Stimulated activated effector memory CD8-positive, alpha-beta T cell treated with anti-CD3 and anti-CD28 coated beads, Interleukin-12 subunit alpha, Interleukin-12 subunit beta, amount 100 ng/mL, for 72 hours (primary cell): Measurements from ENCODE around the gene GNAQ.
"Not testable (repeated sequence)": the region's sequence is repeated elsewhere in the genome, so short reads cannot be mapped to it uniquely, and the experiment has no call there.

Source experiments
- ATAC-seq: fragments of 150-1000 bp; cut with Tn5 transposase; 2 replicates; pipeline ENCODE4 v1.10.0; 2021
- DNase-seq, 2 donors: peaks; one replicate each; pipeline ENCODE4 v3.0.0; 2021 to 2022; ENCODE audit warnings: low spot score in 2 of 2
- H3K27ac Mint-ChIP-seq: one replicate; pipeline ENCODE4 v1.8.0; 2022; ENCODE audit warnings: mild to moderate bottlenecking, mixed read lengths
- H3K36me3 Mint-ChIP-seq: one replicate; pipeline ENCODE4 v1.8.0; 2022; ENCODE audit warnings: mild to moderate bottlenecking, mixed read lengths
- H3K4me1 Mint-ChIP-seq: one replicate; pipeline ENCODE4 v1.8.0; 2022; ENCODE audit warnings: mixed read lengths
- H3K4me3 Mint-ChIP-seq: one replicate; pipeline ENCODE4 v1.8.0; 2022; ENCODE audit warnings: mild to moderate bottlenecking, mixed read lengths
- H3K9me3 Mint-ChIP-seq: one replicate; pipeline ENCODE4 v1.8.0; 2022; ENCODE audit warnings: mixed read lengths

GNAQ gene

DNA sequence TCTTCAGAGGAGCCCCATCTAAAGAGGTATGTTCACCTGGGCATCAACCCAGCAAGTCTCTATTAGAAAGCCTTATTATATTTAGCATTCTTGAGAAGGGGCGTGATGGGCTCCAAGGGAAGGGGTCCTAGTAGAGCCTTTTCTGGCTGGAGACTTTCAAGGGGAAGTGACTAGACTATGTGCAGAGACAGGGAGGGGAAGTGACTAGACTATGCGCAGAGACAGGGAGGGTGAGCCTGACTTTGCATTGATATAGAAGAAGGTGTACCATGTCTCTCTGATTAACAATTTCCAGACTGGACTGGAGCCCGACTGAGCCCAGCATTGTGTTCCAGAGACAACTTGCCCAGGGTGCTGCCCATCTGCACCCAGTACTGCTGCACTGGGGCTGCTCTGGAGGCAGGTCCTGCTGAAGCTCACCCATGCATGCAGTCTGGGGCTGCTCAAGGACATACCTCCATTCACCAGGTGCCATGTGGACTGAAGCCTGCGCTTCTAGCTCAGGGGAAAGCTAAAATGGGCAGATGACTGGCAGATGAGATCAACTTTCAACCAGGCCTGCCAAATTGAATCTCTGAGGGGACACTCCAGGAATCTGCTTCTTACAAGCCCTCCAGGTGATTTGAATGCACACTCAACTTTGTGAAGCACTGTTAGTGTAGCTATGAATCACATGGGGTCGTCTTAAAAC, 300.5 kb downstream of the GNAQ start:
- no peaks in the 10 kb centered on the region for H3K9me3 Mint-ChIP-seq
- peaks cover 15% of the 10 kb centered on the region for H3K36me3 Mint-ChIP-seq
- no peak for DNase-seq
- H3K4me3 Mint-ChIP-seq, result no peak overlapping the region
- H3K4me1 Mint-ChIP-seq, result peaks cover 14% of the 10 kb centered on the region
- no peak for ATAC-seq
- no peak overlapping the region for H3K27ac Mint-ChIP-seq

DNA sequence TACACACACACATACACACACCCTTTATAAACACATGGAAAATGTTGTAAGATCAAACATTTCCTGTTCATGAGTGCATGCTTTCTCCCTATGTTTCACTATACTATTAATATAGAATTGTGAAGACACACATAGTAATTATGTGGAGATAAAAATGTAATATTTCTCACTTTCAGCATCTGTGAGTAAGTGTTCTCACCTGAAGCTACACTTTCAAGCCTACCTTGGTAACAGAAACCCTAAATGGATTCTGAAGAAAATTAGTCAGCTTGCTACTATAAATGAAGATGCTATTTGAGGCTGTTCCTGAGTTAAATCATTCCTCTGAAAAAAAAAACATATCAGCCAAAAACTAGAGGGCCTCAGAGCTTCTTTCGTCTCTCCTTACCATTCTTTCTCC, 302.4 kb downstream of the GNAQ start:
- Mint-ChIP-seq H3K36me3 (peaks cover 21% of the 10 kb centered on the region), H3K27ac (peak overlapping the region; percentile 73), H3K4me1 (peaks cover 20% of the 10 kb centered on the region), H3K4me3 (no peak overlapping the region), H3K9me3 (no peaks in the 10 kb centered on the region)
- ATAC-seq (no peak), DNase-seq (no peak)

DNA sequence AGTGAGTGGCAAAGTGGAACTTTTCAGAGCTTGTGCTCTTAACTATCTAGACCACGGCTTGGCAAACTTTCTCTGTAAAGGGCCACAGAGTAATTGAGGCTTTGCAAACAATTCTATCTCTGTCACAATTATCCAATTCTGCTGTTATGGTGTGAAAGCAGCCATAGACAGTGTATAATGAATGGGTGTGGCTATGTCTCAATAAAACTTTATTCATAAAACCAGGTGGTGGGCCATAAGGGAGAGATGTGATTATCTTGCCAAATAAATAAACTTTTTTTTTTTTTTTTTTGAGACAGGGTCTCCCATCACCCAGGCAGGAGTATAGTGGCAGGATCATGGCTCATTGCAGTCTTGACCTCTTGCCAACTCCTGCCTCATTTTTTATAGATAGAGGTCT, 304.8 kb downstream of the GNAQ start:
- ATAC-seq, result no peak
- Mint-ChIP-seq H3K27ac (no peak overlapping the region), H3K36me3 (peaks cover 21% of the 10 kb centered on the region), H3K9me3 (no peaks in the 10 kb centered on the region), H3K4me3 (no peak overlapping the region), H3K4me1 (peaks cover 14% of the 10 kb centered on the region)
- DNase-seq, result no peak

DNA sequence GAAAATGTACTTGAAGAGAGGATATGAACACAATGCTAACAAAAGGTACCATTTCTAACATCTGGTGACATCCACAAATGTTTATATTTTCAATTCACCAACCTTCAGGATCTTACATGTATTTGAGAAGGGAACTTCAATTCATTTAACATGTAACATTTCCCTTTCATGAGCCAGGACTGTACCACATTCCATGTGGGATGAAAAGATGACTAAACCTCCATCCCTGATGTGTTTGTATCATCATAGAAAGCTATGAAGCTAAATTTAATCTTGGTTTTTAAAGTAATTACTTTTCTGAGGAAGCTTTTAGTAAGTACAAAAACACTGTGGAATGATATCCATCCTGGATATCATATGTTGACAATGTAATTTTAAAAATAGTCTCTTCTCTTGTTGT, 305.3 kb downstream of the GNAQ start:
- no peaks in the 10 kb centered on the region for H3K9me3 Mint-ChIP-seq
- H3K36me3 Mint-ChIP-seq, result peaks cover 21% of the 10 kb centered on the region
- no peak overlapping the region for H3K27ac Mint-ChIP-seq
- peaks cover 14% of the 10 kb centered on the region for H3K4me1 Mint-ChIP-seq
- H3K4me3 Mint-ChIP-seq, result no peak overlapping the region
- DNase-seq (no peak), ATAC-seq (no peak)

DNA sequence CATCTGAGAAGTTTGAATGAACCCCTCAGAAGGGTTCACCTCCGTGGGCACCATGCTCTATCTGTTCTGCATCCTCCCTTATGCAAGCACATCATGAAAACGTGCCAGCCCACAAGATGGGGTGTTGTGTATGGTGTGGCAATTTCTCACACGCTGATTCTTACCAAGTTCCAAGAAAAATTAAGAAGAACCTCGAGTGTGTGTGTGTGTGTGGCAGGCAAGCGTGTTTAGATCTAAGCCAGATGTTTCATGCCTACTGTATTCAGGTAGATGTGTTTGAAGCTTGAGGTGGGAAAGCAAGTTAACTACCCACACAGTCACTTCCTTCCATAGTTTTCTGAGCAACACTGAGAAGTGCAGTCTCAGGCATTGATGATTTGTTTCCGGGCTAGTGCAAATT, 305.8 kb downstream of the GNAQ start:
- ATAC-seq (peak; percentile 69), DNase-seq (no peak)
- H3K4me1 Mint-ChIP-seq, result peaks cover 14% of the 10 kb centered on the region
- H3K36me3 Mint-ChIP-seq, result peaks cover 21% of the 10 kb centered on the region
- H3K9me3 Mint-ChIP-seq, result no peaks in the 10 kb centered on the region
- H3K4me3 Mint-ChIP-seq, result no peak overlapping the region
- no peak overlapping the region for H3K27ac Mint-ChIP-seq

DNA sequence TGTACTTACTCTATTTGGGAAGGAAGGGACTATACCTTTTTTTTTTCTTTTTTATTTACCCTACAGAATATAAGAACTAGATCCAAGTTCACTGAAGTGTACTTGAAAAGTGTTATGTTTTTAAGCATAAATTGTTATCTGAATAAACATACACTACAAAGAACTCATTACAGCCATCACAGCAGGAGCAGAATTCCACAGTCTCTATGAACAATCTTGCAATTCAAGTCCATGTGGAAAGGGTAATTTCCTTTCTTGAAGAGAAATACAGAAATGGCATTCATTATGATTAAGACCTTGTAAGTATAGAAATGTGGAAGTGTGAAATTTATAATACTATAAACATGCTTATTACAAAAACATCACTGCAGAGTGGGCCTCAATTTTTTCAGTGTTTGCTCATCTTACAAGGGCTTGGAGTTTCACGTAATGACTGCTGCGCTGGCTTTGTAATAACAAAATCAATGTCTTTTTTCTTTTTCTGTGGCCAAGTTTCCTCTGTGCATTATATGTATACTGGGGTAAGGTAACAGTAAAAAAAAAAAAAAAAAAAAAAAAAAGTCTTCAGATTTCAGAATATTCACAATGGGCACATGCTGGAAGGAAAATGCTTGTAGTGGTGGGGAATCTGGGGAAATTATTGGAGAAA, 306.4 kb downstream of the GNAQ start:
- no peak for ATAC-seq
- H3K36me3 Mint-ChIP-seq, result peaks cover 21% of the 10 kb centered on the region
- H3K4me1 Mint-ChIP-seq, result peaks cover 14% of the 10 kb centered on the region
- H3K27ac Mint-ChIP-seq, result no peak overlapping the region
- H3K9me3 Mint-ChIP-seq, result no peaks in the 10 kb centered on the region
- no peak overlapping the region for H3K4me3 Mint-ChIP-seq
- no peak for DNase-seq

DNA sequence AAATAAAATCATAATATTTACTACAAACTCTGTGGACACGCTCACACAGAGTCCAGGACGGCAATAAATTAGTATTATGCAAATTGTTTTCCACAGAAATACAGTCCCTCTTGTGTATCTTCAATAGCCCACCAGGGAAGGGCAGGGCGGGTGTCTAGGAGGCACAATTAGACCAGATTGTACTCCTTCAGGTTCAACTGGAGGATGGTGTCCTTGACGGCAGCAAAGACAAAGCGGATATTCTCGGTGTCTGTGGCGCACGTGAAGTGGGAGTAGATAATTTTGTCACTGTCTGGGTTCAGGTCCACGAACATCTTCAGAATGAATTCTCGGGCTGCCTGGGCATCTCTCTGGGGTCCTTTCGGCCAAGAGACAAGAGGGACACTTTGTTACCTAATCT, 310.5 kb downstream of the GNAQ start:
- not testable (repeated sequence) for H3K9me3 Mint-ChIP-seq, H3K4me3 Mint-ChIP-seq, ATAC-seq, H3K36me3 Mint-ChIP-seq, DNase-seq, H3K4me1 Mint-ChIP-seq, H3K27ac Mint-ChIP-seq

DNA sequence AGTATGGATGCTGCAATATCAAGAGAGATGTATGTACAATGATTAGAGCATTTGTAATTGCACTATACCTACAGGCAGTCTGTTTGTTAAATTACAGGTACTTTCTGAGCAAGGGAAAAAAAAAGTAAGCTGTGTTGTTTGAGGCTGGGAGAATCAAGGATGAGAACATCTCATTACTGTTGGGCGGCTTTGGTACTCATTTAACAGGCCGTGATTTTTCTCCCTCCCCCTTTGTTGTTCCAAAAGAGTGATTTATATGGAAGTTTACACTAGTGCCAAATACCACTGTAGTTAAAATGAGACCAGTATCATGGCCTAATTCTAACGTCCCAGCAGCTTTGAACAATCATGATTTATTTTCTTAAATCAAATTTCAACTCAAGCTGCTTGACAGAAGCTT, 312.3 kb downstream of the GNAQ start:
- ATAC-seq (no peak), DNase-seq (no peak)
- Mint-ChIP-seq H3K27ac (no peak overlapping the region), H3K36me3 (no peaks in the 10 kb centered on the region), H3K4me1 (no peaks in the 10 kb centered on the region), H3K4me3 (no peak overlapping the region), H3K9me3 (no peaks in the 10 kb centered on the region)

DNA sequence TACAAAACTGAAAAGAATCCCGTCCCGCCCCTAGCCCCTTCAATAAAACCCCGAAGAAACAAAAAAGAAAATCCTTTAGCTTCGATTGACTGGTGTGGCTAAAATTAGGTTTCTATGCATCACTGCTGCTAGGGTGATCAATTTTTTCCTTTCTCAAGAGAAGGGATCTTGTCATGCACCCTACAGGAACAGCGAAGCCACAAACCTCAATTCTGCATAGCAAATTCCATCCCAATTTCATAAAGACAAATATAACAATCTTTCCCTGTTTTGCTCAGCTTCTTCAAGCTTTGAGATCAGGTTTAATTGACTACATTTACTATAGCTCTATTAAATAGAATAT, 313.3 kb downstream of the GNAQ start:
- H3K27ac Mint-ChIP-seq, result peak overlapping the region; percentile 34
- peak; percentile 78 for ATAC-seq
- not testable (repeated sequence) for H3K4me3 Mint-ChIP-seq, H3K4me1 Mint-ChIP-seq, H3K36me3 Mint-ChIP-seq, DNase-seq, H3K9me3 Mint-ChIP-seq

DNA sequence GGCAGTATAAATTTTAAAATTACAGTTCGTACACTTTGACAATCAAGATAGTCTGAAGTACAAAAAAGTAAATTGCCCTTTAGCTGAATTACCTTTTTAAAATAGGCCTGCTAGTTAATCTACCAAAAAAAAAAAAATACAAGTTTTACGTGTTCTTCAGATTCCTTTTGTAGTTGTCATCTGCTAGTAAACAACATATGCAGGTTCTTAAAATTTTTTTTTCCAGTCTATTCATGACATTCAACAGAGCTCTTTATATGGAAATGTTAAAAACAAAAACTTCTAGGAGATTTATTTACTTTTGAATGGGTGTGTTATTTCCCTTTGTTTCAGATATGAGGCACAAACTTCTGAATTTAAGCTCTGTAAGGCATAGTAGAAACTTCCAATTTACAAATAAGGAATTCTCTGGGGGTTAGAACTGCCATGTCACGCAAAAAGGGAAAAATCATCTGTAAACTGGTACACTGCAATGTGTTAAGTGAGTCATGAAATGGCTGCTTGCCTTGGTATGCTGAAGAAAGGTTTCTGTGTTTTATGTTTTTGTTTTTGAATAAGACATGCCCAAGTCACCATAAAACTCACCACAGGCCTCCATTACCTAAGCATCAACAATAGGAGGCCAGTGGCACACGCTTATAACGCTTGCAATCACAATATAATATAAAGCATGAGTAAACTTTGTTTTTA, 313.9 kb downstream of the GNAQ start:
- DNase-seq, result not testable (repeated sequence)

DNA sequence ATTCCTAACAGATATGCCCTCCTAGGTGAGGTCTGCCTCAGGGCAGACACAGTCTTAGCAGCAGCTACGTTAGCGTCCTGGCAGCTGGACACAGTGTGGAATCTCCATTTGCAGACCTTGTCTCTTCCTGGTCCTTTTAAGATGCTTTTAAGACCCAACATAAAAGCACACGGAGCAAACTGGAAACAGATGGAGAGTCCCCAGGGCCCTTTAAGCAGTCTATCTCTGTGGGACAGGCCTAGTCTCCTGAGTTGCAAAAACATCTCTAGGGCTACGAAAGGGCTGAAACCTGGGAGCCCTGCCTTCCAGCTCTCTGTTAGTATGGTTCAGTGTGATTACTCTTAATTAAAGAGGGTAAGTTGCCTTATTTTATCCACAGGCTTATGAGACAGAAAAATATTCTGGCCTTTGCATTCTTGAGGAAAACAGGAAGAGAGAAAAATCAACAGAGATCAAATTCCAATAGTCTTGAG, 317.5 kb downstream of the GNAQ start:
- no peak overlapping the region for H3K27ac Mint-ChIP-seq

More for the DNA sequence above, 313.9 kb downstream of the GNAQ start:
- not testable (repeated sequence) for H3K36me3 Mint-ChIP-seq, H3K9me3 Mint-ChIP-seq, H3K4me1 Mint-ChIP-seq, H3K4me3 Mint-ChIP-seq
- peak; percentile 62 for ATAC-seq
- H3K27ac Mint-ChIP-seq, result peak overlapping the region; percentile 34

DNA sequence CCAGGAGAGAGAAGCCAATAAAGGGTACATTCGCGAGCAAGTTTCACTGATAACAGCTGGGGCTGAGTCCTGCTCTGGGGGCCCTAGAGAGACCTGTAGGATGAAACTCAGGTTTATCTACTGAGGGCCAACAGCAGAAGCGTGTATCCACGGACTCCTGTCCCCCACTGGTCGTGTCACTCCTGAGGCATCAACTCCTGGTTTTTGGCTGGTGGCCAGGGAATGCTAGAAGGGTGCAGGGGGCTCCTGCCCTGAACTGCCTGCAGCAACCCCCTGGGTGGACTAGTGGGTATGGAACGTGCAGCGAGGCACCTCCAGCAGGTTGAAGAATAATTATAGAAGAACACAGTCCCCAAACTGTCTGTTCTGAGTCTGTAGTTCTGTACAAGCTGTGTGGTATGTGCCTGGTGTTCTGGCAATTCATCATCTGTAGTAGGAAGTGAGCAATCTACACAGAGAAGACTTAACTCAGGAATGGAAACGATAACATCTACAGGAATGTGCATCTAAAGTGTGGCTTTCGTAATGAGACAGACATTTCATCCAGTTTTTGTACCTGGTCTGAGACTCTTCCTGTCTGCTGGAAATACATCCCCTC, 319.0 kb downstream of the GNAQ start:
- Mint-ChIP-seq H3K36me3 (no peaks in the 10 kb centered on the region), H3K27ac (no peak overlapping the region)
- ATAC-seq, result peak; percentile 16

More for the DNA sequence above, 317.5 kb downstream of the GNAQ start:
- Mint-ChIP-seq H3K4me1 (no peaks in the 10 kb centered on the region), H3K36me3 (no peaks in the 10 kb centered on the region), H3K4me3 (no peak overlapping the region), H3K9me3 (peaks cover 3% of the 10 kb centered on the region)
- DNase-seq (no peak), ATAC-seq (no peak)

DNA sequence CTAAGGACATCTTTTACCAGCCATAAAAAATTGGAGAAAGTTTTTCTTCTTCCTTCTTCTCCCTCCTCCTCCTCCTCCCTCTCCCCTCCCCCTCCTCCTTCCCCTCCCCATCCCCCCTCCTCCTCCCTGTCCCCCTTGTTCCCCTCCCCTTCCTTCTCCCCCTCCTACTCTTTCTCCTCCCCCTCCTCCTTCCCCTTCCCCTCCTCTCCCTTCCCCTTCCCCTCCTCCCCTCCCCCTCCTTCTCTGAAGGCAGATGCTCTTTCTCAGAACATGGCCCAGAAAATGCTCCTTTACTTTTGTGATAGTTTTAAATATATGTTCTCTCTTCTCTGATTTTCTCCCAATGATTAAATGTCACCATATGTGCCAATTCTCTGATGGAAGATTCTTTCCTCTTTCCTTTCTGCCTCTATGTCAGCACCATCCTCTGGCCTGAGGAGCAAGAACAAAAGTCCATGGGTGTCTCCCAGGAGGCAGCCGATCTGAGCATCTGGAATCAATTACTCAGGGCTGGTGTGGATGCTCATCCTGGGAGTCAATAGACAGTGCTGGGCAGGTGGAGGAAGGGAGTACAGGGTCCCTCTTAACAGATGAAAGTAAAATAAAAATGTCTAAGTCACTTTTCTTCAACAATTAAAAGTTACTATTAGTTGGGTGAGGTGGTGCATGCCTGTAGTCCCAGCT, 320.5 kb downstream of the GNAQ start:
- H3K27ac Mint-ChIP-seq, result no peak overlapping the region

More for the DNA sequence above, 319.0 kb downstream of the GNAQ start:
- Mint-ChIP-seq H3K4me1 (no peaks in the 10 kb centered on the region), H3K9me3 (peaks cover 6% of the 10 kb centered on the region), H3K4me3 (no peak overlapping the region)
- no peak for DNase-seq

DNA sequence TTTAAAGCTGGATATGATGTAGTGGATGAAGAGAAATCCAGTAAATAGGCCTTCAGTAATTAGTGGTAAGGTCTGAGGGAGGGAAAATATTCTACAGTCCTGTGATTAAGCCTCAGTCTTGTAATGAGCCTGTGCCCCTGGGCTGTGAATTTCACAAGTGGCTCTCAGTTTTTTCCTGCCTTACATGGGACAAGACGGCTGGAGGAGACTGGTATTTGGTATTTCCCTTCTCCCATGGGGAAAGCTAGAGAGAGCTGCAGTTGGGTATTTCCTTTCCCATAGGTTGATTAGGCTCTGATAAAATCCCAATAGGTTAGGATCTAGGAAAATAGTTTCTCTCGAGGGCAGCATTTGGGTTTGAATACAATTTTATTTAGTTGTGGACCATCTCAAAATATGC, 321.3 kb downstream of the GNAQ start:
- Mint-ChIP-seq H3K4me3 (no peak overlapping the region), H3K9me3 (peaks cover 6% of the 10 kb centered on the region), H3K36me3 (no peaks in the 10 kb centered on the region), H3K27ac (no peak overlapping the region), H3K4me1 (no peaks in the 10 kb centered on the region)
- DNase-seq (no peak), ATAC-seq (no peak)

More for the DNA sequence above, 320.5 kb downstream of the GNAQ start:
- no peak overlapping the region for H3K4me3 Mint-ChIP-seq
- H3K9me3 Mint-ChIP-seq, result peaks cover 6% of the 10 kb centered on the region
- DNase-seq (no peak), ATAC-seq (no peak)
- H3K36me3 Mint-ChIP-seq, result no peaks in the 10 kb centered on the region
- no peaks in the 10 kb centered on the region for H3K4me1 Mint-ChIP-seq
